GM19239 (cell line): Measurements from ENCODE around the gene RIPOR3.

Experiments used
- DNase-seq: peaks from one replicate; pipeline ENCODE4 v3.0.0; 2011; ENCODE audit warnings: low spot score; ENCODE audit not compliant: insufficient read length
- FAIRE-seq: peaks from 2 replicates; lab custom pipeline; 2011; peaks lifted over from hg19 to GRCh38; lab: Jason Lieb, UNC

Gene RIPOR3

GRCh38 chr20:50595433-50595895 is 95.9 kb downstream of the RIPOR3 start:
- FAIRE-seq (no peak), DNase-seq (no peak)

- FAIRE-seq (no peak), DNase-seq (no peak)
Measured at GRCh38 chr20:50594591-50595432, 96.5 kb downstream of the RIPOR3 start.

- FAIRE-seq (no peak), DNase-seq (no peak)
Measured at GRCh38 chr20:50594231-50594590, 97.1 kb downstream of the RIPOR3 start.

- FAIRE-seq = no peak
- DNase-seq = no peak
Measured at GRCh38 chr20:50593005-50593335, 98.4 kb downstream of the RIPOR3 start.

- no peak for FAIRE-seq
- DNase-seq = no peak
Measured at GRCh38 chr20:50592282-50593004, 98.9 kb downstream of the RIPOR3 start.

GRCh38 chr20:50591233-50591852 is 100.0 kb downstream of the RIPOR3 start:
- DNase-seq (no peak), FAIRE-seq (no peak)

- FAIRE-seq = no peak
- DNase-seq = no peak
Measured at GRCh38 chr20:50590348-50590664, 101.0 kb downstream of the RIPOR3 start.

GRCh38 chr20:50589548-50590347 is 101.6 kb downstream of the RIPOR3 start:
- DNase-seq (no peak), FAIRE-seq (no peak)

- no peak for FAIRE-seq
- peak; percentile 77 for DNase-seq
Measured at GRCh38 chr20:50588034-50588736, 103.2 kb downstream of the RIPOR3 start.

- FAIRE-seq (no peak), DNase-seq (no peak)
Measured at GRCh38 chr20:50587291-50587961, 103.9 kb downstream of the RIPOR3 start.

- FAIRE-seq = no peak
- DNase-seq = no peak
Measured at GRCh38 chr20:50586531-50587232, 104.7 kb downstream of the RIPOR3 start.

GRCh38 chr20:50585678-50586077 is 105.7 kb downstream of the RIPOR3 start:
- no peak for DNase-seq

GRCh38 chr20:50585214-50585613 is 106.1 kb downstream of the RIPOR3 start:
- no peak for FAIRE-seq
- no peak for DNase-seq

More at GRCh38 chr20:50585678-50586077, 105.7 kb downstream of the RIPOR3 start:
- no peak for FAIRE-seq

GRCh38 chr20:50584687-50585086 is 106.7 kb downstream of the RIPOR3 start:
- DNase-seq (no peak), FAIRE-seq (no peak)

GRCh38 chr20:50583442-50584150 is 107.7 kb downstream of the RIPOR3 start:
- no peak for FAIRE-seq
- DNase-seq = no peak

GRCh38 chr20:50582591-50583234 is 108.6 kb downstream of the RIPOR3 start:
- FAIRE-seq (no peak), DNase-seq (peak; percentile 57)

GRCh38 chr20:50582092-50582491 is 109.2 kb downstream of the RIPOR3 start:
- FAIRE-seq (no peak), DNase-seq (no peak)
